Measurements from ENCODE around the gene RPL18A. TPM values are rescaled to one million over a fixed set of nuclear protein-coding genes. Genes with fewer than 3 reads are reported as not detected.
A peak's percentile ranks its signal among the peaks of the same experiment; 100 is the strongest.

The RPL18A gene
- total and polyA plus RNA-seq, 2 of the 13 experiments (the other 11 are each of a cell fraction or from before 2014, with no cell fraction given): 1,471 to 2,004 TPM

GRCh38 chr19:17831419-17831888 lies 28.3 kb upstream of the RPL18A start:
- no peaks in the 10 kb centered on the region for H3K9me3 ChIP-seq (ENCODE audit: low read length)
- in situ Hi-C loops (cut with HindIII; ENCODE audit: extremely low pct_ligation_motif_present, low pct_unique_long_range_greater_than_20kb): no loop called here
- DNase-seq (ENCODE audit: low spot score): no peak
- 90% methylated on average over 21 of the region's 25 CpGs for WGBS (ENCODE audit: low lambda C conversion rate)
- no peak overlapping the region for H2AFZ ChIP-seq (ENCODE audit: low read length)
- CTCF ChIA-PET (ENCODE audit: low intra/inter-chr PET ratio, low total read pairs): no interaction called here
- FAIRE-seq: no peak
- no peaks in the 10 kb centered on the region for H3K27me3 ChIP-seq (ENCODE audit: control insufficient read depth in 1 of 2, insufficient read depth in 2 of 2, low read length in 2 of 2)
- TF ChIP-seq AGO2 (optimal IDR thresholded peaks at IDR 0.05; ENCODE audit: low read depth, low read length) (peak; percentile 18), ZNF451 (CRISPR knock-in tag; IDR thresholded peaks at IDR 0.05) (no peak), ZBTB38 (CRISPR knock-in tag; IDR thresholded peaks at IDR 0.05) (0 out of 2 replicates have a peak, but pooled peaks have one; percentile 0), KLF9 (CRISPR knock-in tag; IDR thresholded peaks at IDR 0.05; ENCODE audit: low read depth) (no peak), RBFOX2 (IDR thresholded peaks at IDR 0.05; ENCODE audit: low read depth, low read length) (peak; percentile 34; the same call in 1 of the 2 replicates), ZFP91 (CRISPR knock-in tag; IDR thresholded peaks at IDR 0.05; ENCODE audit: borderline replicate concordance) (no peak), DNMT1 (CRISPR knock-in tag; IDR thresholded peaks at IDR 0.05) (no peak)
- no peak overlapping the region for H3K4me2 ChIP-seq (ENCODE audit: low read depth, low read length)
- ATAC-seq: no peak
- H3K36me3 ChIP-seq (replicated peaks in 1 of 2; ENCODE audit: control insufficient read depth in 1 of 2, insufficient read depth in 2 of 2, low read length in 2 of 2): no peaks in the 10 kb centered on the region; a peak in 2 of 5 replicates
- H3K27ac ChIP-seq (ENCODE audit: extremely low read length, insufficient read depth, low read length): no peak overlapping the region
- H4K20me1 ChIP-seq (ENCODE audit: insufficient read depth, low read length): no peaks in the 10 kb centered on the region
- no TSS peak for BruUV-seq (replicated peaks)
- intact Hi-C loops (cut with micrococcal nuclease; ENCODE audit: unreplicated experiment): no loop called here
- H3K4me1 ChIP-seq (ENCODE audit: insufficient read depth, low read length): 0 out of 2 replicates have a peak, but pooled peaks cover 6% of the 10 kb centered on the region
- POLR2A ChIA-PET: interaction anchor here (0.8 to 1.2 kb wide), 2 partner anchors 16 to 28 kb away, joined by 4 read pairs; partner anchors contain the start of gene JAK3
- no peaks in the 10 kb centered on the region for H3K79me2 ChIP-seq (ENCODE audit: insufficient read depth, low read length)
- no peak overlapping the region for H3K9ac ChIP-seq (ENCODE audit: insufficient read depth, low read depth, low read length)
- H3K4me3 ChIP-seq (replicated peaks in 1 of 3; ENCODE audit: insufficient read depth in 1 of 3, low read depth in 2 of 3, low read length in 3 of 3): no peak overlapping the region

Measured in HepG2 (cell line).